ENCODE results near the gene DOK6.

GRCh38 chr18:69539404-69539803 is 138.7 kb downstream of the DOK6 start:
- TF ChIP-seq, protein P1, sequence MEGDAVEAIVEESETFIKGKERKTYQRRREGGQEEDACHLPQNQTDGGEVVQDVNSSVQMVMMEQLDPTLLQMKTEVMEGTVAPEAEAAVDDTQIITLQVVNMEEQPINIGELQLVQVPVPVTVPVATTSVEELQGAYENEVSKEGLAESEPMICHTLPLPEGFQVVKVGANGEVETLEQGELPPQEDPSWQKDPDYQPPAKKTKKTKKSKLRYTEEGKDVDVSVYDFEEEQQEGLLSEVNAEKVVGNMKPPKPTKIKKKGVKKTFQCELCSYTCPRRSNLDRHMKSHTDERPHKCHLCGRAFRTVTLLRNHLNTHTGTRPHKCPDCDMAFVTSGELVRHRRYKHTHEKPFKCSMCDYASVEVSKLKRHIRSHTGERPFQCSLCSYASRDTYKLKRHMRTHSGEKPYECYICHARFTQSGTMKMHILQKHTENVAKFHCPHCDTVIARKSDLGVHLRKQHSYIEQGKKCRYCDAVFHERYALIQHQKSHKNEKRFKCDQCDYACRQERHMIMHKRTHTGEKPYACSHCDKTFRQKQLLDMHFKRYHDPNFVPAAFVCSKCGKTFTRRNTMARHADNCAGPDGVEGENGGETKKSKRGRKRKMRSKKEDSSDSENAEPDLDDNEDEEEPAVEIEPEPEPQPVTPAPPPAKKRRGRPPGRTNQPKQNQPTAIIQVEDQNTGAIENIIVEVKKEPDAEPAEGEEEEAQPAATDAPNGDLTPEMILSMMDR (conservative IDR thresholded peaks at IDR 0.05): no peak
- TF ChIP-seq ZFX (IDR thresholded peaks at IDR 0.05): no peak
